HG02759 (cell line): ENCODE data around the gene EPB41L3.
"Not testable (repeated sequence)": the region's sequence is repeated elsewhere in the genome, so short reads cannot be mapped to it uniquely, and the experiment has no call there.

Source experiments
- ATAC-seq: cut with Tn5 transposase; IDR thresholded peaks from one replicate; pipeline ENCODE4 v1.9.1; 2021; ENCODE audit warnings: mild to moderate bottlenecking, moderate library complexity; ENCODE audit not compliant: unreplicated experiment

The EPB41L3 gene

GRCh38 chr18:5500158-5500939 lies 43.4 kb downstream of the EPB41L3 start:
- no peak for ATAC-seq

DNA sequence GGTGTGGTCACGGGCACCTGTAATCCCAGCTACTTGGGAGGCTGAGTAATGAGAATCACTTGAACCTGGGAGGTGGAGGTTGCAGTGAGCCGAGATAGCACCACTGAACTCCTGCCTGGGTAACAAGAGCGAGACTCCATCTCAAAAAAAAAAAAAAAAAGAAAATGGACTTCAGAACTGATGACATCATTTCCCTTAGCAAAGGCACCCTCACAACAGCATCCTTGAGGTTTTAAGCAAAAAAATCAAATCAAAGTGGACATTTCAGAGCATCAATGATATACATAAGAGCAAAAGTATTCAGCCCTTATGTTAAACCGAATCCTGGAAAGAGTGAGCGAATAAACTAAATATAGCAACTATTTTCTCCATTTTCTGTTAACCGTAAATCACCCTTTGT lies 45.3 kb downstream of the EPB41L3 start:
- no peak for ATAC-seq

GRCh38 chr18:5496305-5496704 lies 47.5 kb downstream of the EPB41L3 start:
- ATAC-seq = no peak

GRCh38 chr18:5490753-5491480 lies 52.9 kb downstream of the EPB41L3 start:
- ATAC-seq = no peak

DNA sequence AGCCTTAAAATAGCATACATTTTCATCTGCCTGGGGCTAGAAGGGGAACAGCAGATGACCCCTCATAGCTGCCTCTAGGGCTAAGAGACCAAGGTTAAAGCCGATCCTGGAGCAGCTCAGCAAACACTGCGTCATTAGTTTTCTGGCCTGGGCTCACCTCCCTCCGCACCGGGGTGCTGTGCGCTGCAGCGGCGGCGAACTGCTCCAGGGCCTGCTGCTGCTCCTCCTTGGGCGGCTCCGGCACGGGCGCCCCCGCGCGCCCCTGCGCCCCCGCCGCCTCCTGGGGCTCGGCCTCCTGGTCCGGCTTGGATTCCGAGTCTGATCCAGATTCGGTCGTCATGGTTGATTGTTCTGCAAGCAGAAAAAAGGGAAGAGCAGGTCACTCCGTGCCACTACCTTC lies 55.0 kb downstream of the EPB41L3 start:
- ATAC-seq = no peak

GRCh38 chr18:5488044-5488443 lies 55.8 kb downstream of the EPB41L3 start:
- not testable (repeated sequence) for ATAC-seq

GRCh38 chr18:5484526-5484925 lies 59.3 kb downstream of the EPB41L3 start:
- no peak for ATAC-seq

DNA sequence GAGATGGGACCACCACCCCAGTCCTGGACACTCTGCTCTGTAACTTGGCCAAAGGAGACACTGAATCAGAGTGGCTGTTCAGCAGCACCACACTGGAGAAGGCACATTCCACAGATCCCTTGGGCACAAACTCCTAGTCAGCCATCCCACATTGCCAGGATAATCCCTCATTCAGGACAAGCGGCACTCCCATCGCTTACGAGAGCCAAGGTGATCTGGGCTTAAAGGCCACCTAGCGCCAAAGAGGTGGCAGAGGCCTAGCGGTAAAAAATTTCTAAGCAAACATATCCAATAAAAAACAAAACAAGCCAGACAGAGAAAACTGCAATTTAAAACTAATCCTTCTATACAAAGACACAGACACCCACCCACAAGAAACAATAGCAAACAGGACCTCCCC lies 62.2 kb downstream of the EPB41L3 start:
- no peak for ATAC-seq

DNA sequence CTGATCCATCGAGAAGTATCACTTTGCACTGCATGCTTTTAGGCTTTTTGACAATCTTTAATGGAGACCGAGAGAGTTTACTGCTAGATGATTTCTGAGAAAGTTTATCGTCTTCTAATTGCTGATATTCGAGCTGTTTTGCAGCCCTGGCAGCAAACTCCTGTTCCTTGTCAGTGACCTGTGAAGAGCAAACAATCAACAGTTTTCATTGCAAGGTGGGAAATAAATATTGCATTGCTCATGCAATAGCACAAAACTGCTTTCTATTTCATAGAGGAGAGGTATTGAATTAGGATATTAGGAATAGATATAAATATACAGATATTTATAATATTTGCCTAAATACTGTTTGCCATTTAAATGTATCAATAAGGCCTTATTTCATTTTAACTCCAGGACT lies 65.5 kb downstream of the EPB41L3 start:
- no peak for ATAC-seq

GRCh38 chr18:5476961-5477800 lies 66.6 kb downstream of the EPB41L3 start:
- no peak for ATAC-seq

DNA sequence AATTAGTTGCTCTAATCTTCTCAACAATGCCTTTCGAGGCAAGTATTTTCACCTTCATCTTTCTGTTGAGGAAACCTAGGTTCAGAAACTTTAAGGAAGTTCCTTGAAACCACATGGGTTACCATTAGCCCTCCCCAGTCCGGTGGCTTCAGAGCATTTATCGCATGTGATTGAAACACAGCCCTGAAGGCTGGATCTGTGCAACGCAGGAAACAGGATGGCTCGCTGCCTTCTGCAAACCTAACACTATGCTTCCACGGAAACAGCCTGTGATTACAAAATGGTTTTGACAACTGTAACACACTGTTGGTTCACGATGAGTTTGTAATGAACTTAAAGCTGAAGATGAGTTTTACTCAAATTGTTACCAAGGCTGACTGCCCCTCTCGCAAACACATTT lies 68.5 kb downstream of the EPB41L3 start:
- no peak for ATAC-seq

GRCh38 chr18:5469340-5469739 lies 74.5 kb downstream of the EPB41L3 start:
- no peak for ATAC-seq

DNA sequence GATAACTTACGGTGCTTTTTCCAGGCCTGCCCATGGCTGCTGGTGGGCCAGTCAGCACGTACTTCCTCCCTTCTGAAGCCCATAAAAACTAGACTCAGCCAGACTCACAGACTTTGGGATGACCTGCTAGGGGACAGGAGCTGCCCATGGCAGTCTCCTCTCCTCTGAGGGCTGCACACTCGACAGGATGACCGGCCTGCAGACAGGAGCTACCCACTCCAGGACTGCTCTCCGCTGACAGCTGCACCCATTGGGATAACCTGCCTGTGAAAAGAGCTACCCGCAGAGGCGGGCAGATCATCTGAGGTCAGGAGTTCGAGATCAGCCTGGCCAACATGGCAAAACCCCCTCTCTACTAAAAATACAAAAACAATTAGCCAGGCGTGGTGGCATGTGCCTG lies 75.4 kb downstream of the EPB41L3 start:
- no peak for ATAC-seq

DNA sequence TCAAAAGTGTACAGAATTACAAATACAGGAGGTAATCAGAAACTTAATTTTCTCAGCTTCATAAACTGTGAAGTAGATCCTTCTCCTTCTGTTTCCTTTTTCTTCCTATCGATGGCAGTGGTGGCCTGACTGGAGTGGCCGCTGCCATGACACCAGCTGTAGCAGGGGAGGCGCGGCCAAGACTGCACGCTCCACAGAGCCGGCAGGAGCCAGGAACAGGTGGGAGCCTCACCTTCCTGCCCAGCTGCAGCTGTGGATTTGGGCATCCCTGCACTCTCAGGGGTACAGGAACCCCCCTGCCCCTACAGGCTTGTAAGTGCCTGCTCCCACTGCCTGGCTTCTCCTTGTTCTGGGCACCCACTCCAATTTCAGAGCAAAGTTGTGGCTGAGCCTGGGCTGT lies 76.1 kb downstream of the EPB41L3 start:
- no peak for ATAC-seq

GRCh38 chr18:5466256-5466655 lies 77.5 kb downstream of the EPB41L3 start:
- no peak for ATAC-seq

- no peak for ATAC-seq
Measured at GRCh38 chr18:5464251-5464650, 79.5 kb downstream of the EPB41L3 start.

DNA sequence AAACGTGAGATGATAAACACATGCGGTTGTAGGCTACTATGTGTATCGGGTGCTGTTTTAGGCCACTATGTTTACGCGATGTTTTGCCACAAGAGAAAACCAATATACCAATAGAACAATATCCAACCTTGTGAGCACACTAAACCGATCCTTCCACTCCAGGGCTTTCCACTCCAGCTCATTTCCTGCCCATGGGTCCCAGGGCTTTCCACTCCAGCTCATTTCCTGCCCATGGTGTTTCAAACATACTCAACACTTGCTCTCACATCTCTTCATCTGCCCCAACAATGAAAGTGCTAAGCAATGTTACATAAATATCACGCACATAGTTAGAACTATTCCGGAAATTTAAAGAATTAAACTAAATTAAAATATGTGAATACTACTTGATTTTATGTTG lies 80.0 kb downstream of the EPB41L3 start:
- ATAC-seq = no peak

- no peak for ATAC-seq
Measured at GRCh38 chr18:5463390-5463789, 80.4 kb downstream of the EPB41L3 start.

DNA sequence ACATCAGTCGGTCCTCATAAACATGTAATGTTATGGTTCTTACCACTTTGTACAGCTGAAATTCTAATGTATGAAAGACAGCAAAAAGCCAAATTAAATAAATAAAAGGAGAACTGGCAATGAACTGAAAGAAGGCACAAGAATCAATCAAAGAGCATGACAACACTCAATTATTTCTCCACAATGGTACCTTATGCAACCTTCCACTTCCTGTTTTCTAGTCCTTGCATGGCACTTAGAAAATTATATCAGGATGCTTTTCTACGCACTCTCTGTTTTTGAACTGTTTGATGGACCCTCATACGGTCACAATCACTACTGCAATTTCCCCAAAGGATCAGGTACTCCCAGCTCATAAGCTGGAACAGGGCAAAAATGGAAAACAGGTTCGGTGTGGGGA lies 81.6 kb downstream of the EPB41L3 start:
- ATAC-seq = no peak

- ATAC-seq = no peak
Measured at GRCh38 chr18:5461041-5461440, 82.8 kb downstream of the EPB41L3 start.

DNA sequence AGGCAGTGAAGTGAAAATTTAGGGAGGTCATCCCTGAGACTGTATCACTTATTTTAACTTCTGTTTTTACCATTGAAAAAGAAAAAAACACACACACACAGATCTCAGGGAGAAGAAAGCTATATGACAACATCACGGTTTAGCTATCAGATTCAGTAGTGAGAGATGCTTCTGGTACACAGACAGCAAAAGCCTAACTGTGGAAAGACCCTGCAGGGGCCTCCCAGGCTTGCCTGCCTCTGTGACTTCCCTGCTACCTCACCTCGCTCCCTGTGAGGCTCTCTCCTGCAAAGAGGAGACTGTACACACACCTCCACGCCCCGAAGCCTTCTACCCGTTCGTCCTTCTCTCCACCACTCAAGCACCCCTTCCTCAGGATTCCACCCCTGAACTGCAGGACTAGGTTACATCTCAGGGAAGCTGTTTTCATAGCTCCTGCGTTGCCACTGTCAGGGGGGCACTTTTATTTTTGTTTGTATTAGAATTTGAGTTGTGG lies 86.3 kb downstream of the EPB41L3 start:
- no peak for ATAC-seq
